ENCODE measurements around the gene CRIM1. TPM values are rescaled to one million over a fixed set of nuclear protein-coding genes. Genes with fewer than 3 reads are reported as not detected.

CRIM1 gene
- total and polyA plus RNA-seq, 12 donors: 7.6 to 66.3 (median 24.3) TPM

- H3K4me3 ChIP-seq: no peak overlapping the region
- intact Hi-C loops (cut with DNase I): loop anchor here in 1 of 2 donors (10.0 kb wide), 1 partner anchor 106 kb away; the partner anchor contains the start of gene CRIM1
- H3K36me3 ChIP-seq (replicated peaks in 1 of 2): no peaks in the 10 kb centered on the region
- H3K27ac ChIP-seq: peak overlapping the region in 3 of 5 donors; percentile 28 to 70 (median 48)
- H3K4me1 ChIP-seq (replicated peaks in 1 of 2): peaks cover 14 to 23% of the 10 kb centered on the region in 2 donors
- TF ChIP-seq POLR2A (IDR thresholded peaks at IDR 0.05): no peak
- no peak for TF ChIP-seq CTCF (IDR thresholded peaks at IDR 0.05)
- 37 to 45% (median 40%) methylated on average over 4 of the region's 4 CpGs for WGBS, 4 donors
- no peaks in the 10 kb centered on the region for H3K9me3 ChIP-seq (replicated peaks in 1 of 3)
- H3K27me3 ChIP-seq: no peaks in the 10 kb centered on the region
- DNase-seq: no peak
Measured at GRCh38 chr2:36461039-36461681, 105.6 kb downstream of the CRIM1 start.

- Histone ChIP-seq H3K36me3 (replicated peaks in 1 of 2) (no peaks in the 10 kb centered on the region), H3K9me3 (replicated peaks in 1 of 3) (no peaks in the 10 kb centered on the region), H3K4me3 (no peak overlapping the region), H3K4me1 (replicated peaks in 1 of 2) (peaks cover 12 to 14% of the 10 kb centered on the region in 2 donors), H3K27me3 (no peaks in the 10 kb centered on the region), H3K27ac (no peak overlapping the region)
- TF ChIP-seq CTCF (IDR thresholded peaks at IDR 0.05) (no peak), POLR2A (IDR thresholded peaks at IDR 0.05) (no peak)
- intact Hi-C loops (cut with DNase I): loop anchor here in 1 of 2 donors (10.0 kb wide), 1 partner anchor 108 kb away; the partner anchor contains the start of gene CRIM1
- no peak for DNase-seq
- WGBS, 4 donors: 93 to 97% (median 96%) methylated on average over 6 of the region's 6 CpGs
Measured at GRCh38 chr2:36462311-36462935, 106.8 kb downstream of the CRIM1 start.

- H3K4me1 ChIP-seq (replicated peaks in 1 of 2): peaks cover 12 to 14% of the 10 kb centered on the region in 2 donors
- H3K27ac ChIP-seq: no peak overlapping the region
- H3K9me3 ChIP-seq (replicated peaks in 1 of 3): no peaks in the 10 kb centered on the region
- H3K27me3 ChIP-seq: no peaks in the 10 kb centered on the region
- H3K4me3 ChIP-seq: no peak overlapping the region
- 81 to 87% (median 83%) methylated on average over 7 of the region's 7 CpGs for WGBS, 4 donors
- H3K36me3 ChIP-seq (replicated peaks in 1 of 2): no peaks in the 10 kb centered on the region
- no peak for TF ChIP-seq CTCF (IDR thresholded peaks at IDR 0.05)
- no peak for TF ChIP-seq POLR2A (IDR thresholded peaks at IDR 0.05)
- intact Hi-C loops (cut with DNase I): loop anchor here in 1 of 2 donors (10.0 kb wide), 1 partner anchor 109 kb away; the partner anchor contains the start of gene CRIM1
- DNase-seq: no peak
Measured at GRCh38 chr2:36463365-36463764, 107.8 kb downstream of the CRIM1 start.

GRCh38 chr2:36464006-36464721, 108.6 kb downstream of the CRIM1 start:
- Histone ChIP-seq H3K4me3 (no peak overlapping the region), H3K27ac (no peak overlapping the region), H3K4me1 (replicated peaks in 1 of 2) (peaks cover 12 to 14% of the 10 kb centered on the region in 2 donors), H3K36me3 (replicated peaks in 1 of 2) (no peaks in the 10 kb centered on the region), H3K9me3 (replicated peaks in 1 of 3) (no peaks in the 10 kb centered on the region), H3K27me3 (no peaks in the 10 kb centered on the region)
- TF ChIP-seq POLR2A (IDR thresholded peaks at IDR 0.05): no peak
- intact Hi-C loops (cut with DNase I): loop anchor here in 1 of 2 donors (10.0 kb wide), 1 partner anchor 109 kb away; the partner anchor contains the start of gene CRIM1
- WGBS, 4 donors: 89 to 93% (median 91%) methylated on average over 11 of the region's 11 CpGs
- no peak for DNase-seq
